GM21786 (cell line): ENCODE results near the gene NEK3.
A peak's percentile ranks its signal among the peaks of the same experiment; 100 is the strongest.
"Not testable (repeated sequence)": the region's sequence is repeated elsewhere in the genome, so short reads cannot be mapped to it uniquely, and the experiment has no call there.

Experiments
- ATAC-seq: cut with Tn5 transposase; IDR thresholded peaks from one replicate; pipeline ENCODE4 v1.9.1; 2021; ENCODE audit not compliant: unreplicated experiment

The NEK3 gene

GRCh38 chr13:52159159-52159982 lies at the start of gene NEK3:
Gene NEK3, minus strand, starts transcription at chr13:52159597. Its CDS starts 3,406 bp downstream, at chr13:52156191.
- peak; percentile 75 for ATAC-seq

DNA sequence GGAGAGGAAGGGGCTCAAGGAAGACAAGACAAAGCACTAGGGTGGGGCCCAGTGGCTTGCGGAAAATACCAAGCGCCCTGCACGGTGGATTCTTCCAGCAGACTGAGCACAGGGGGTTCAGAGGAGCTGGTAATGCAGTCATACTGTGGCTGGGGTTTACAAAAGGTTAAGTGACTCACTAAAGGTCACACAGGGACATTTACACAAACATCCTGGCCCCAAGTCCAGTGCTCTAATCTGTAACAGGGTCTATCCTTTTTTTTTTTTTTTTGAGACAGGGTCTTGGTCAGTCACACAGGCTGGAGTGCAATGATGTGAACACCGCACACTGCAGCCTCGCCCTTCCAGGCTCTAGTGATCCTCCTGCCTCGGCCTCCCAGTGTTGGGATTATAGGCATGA lies 49.0 kb upstream of the NEK3 start:
- not testable (repeated sequence) for ATAC-seq

DNA sequence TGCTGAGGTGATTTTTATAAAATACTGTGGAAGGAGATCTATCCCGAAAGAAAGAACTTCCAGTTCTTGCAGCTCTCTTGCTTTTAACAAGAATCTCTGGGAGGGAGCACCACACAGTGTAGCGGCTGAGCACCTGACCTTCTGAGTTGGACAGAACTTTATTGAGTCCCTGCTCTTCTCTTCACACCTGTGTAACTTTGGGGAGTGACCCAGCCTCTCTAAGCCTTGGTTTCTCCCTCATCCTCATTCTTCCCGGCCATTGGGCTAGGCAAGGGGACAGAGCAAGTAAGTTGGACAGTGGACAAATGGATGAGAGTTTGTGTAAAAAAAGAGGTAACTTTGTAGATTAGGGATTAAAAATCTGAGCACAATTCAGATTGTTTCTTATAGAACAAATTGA lies 48.5 kb upstream of the NEK3 start:
- not testable (repeated sequence) for ATAC-seq

DNA sequence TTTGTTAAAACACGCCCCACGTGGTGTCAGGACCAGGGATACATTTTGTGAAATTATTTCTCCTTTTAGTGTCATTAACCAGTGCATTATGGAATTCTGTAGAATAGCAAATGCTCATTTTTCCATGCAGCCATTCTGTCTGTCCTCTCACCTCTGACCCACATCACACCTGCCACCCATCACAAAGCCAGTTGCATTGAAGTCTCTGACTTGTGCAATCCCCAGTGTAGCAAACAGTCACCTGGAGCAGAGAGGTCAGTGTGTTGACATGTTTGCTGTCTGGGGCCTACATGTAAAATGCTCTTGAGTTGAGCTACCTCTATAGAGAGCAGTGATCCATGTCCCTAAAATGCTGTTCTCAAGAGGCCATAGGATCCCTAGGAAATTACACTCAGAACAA lies 47.9 kb upstream of the NEK3 start:
- ATAC-seq, result not testable (repeated sequence)

GRCh38 chr13:52204546-52204945 lies 45.1 kb upstream of the NEK3 start:
- not testable (repeated sequence) for ATAC-seq

DNA sequence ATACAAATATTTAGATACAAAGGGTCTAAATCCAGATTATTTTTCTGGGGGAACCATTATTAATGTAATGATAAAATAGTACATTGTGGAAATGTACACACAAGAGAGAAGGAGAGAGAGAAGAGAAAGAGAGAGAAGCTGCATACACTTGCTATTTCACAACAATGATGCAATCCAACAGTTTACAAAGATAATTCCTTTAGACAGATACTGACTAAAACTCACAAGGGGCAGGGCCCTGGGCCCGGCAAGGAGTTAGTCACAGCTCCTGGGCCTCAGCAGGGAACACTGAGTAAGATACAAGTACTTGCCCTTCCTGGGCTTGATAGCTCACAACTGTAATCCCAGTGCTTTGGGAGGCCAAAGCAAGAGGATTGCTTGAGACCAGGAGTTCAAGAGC lies 44.5 kb upstream of the NEK3 start:
- ATAC-seq, result not testable (repeated sequence)

GRCh38 chr13:52202506-52202905 lies 43.1 kb upstream of the NEK3 start:
- ATAC-seq, result not testable (repeated sequence)

GRCh38 chr13:52201439-52202193 lies 42.2 kb upstream of the NEK3 start:
- peak; percentile 63 for ATAC-seq

DNA sequence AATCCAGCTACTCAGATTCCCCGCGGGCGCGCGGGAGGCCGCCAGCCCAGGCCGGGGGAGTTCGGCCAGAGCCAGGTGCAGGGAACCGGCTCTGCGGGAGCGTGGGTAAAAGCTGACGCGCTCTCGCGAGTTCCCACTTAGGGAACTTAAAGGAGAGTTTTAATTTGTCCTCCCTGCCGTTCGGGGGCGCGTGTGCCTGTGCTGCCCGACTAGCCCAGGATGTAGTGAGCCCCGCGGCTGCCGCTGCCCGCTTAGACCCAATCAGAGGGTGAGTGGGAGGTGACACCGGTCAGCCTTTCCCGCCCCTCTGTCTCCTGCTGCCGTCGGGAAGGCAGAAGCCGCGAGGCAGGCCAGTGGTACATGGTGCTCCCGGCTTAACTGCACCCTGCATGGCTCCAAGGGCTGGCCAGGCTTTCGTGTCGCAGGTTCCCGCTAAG lies 36.0 kb upstream of the NEK3 start:
- ATAC-seq, result peak; percentile 41

DNA sequence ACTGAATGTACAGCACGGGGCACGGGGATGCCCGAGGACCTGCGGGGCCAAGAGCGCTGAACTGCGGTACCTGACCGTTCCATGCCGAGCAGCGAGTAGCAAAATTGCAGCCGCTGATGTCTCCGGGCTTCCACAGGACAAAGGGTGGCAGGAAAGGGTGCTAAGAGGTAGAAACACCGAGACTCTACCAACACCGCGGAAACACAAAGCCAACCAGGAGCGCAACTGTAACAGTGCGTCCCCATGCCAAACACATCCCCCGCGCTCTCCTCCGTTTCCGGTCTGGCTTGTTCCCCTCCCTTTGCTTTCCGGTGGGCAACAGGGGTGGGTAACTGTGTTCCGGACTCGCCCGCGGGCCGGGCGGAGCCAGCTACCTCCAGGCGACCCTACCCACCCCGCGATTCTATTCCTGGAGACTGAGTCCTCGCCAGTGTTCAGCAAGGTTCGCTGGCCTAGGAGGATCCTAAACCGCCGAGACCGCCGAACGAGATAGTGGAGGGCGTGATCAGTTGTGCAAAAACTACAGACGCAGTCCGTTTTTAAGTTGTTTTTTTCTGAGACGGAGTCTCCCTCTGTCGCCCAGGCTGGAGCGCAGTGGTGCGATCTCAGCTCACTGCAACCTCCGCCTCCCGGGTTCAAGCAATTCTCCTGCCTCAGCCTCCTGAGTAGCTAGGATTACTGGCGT lies 34.9 kb upstream of the NEK3 start:
- peak; percentile 78 for ATAC-seq

DNA sequence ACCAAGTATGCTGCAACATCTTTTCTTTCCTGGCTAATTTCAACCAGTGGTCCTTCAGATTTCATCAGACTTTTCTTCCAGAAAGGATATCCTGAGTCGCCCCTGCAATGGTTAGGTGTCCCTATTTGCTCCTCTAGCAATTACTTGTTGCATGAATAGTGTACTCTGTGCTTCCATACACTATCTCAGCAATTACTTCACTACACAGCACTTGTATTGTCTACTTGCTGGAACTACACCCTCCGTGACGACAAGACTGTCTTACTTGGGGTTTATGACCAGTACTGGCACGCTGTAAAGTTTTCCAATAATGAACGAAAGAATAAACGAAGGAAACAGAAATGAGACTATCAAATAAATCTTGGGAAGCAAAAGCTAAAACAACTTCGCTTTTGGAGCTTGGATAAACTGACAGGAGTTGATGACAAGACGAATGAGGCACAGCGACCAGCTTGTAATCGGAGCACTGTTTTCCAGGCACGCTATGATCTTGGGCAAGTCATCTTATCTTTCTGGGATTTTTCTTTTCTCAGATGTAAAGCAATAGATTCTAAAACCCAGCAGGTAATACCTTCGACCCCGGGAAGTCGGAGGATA lies 34.3 kb upstream of the NEK3 start:
- ATAC-seq, result peak; percentile 21

DNA sequence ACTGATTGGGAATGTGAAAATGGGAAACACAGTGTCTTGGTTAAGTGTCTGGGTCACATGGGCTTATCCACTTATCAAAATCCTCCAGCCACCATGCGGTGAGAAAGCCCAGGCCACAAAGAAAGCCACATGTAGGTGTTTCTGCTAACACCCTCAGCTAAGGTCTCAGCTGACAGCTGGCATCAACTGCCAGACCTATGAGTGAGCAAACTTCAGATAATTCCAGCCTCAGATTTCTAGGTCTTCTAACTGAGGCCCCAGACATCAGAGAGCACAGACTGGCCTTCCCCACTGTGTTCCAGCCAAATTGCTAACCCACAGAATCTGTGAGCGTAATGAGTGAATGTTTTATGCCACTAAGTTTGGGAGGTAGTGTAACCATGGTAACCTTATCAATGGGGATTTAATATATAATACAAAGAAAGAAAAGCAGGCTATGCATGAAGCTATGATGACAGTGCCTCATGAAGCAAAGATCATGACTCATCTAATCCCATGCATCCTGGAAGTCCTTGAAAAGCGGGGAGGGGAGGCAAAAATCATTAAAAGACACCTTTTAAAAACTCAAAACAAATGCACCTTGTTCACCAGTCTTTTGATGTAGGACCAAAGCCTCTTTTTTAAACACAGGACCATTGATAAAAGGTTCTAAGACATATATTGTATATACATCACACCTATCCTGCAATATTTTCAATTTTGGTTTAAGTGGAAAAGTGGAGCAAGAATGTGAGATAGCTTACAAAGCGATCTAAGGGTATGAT lies 28.2 kb upstream of the NEK3 start:
- ATAC-seq, result peak; percentile 68

DNA sequence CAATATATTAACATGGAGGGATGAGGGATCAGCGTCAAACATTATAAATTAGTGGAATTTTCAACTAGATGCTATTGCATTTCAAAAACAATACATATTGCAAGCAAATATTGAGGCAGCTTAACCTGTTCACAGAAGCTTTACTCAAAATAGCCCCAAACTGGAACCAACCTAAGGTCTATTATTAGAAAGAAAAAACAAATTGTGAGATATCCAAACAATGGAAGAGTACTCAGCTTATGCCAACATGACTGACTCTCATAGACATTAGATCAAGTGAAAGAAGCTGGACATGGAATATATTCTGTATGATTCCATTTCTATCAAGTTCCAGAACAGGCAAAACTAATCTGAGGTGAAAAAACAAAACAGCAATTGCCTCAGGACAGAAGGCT lies 27.6 kb upstream of the NEK3 start:
- ATAC-seq, result no peak

DNA sequence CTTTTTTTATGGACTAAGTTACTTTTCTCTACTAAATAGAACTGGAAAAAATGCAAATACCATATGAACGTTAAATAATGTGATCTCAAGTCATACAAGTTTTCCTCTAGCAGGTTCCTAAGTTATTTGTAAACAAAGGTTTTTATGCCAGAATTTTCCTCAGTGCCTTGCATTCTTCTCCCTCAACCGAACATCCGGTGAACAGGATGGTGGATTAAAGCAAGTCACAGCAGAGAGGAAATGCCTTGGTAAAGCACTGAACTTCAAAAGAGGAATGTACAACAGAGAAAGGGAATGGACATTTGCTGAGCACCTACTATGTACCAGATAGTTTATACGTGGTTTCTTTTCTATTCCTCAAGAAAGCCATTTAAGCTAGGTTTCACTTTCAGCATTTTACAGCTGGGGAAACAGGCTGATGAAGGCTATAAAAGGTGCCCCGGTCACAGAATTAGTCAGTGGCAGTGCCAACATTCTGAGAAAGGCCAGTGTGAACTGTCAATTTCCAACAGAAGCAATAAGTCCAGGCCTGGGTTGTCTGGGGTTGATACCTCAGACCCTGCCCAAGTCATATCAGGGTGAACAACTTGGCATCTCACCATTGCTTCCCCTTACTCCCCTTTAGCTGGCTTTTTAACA lies 22.0 kb upstream of the NEK3 start:
- ATAC-seq, result peak; percentile 84

DNA sequence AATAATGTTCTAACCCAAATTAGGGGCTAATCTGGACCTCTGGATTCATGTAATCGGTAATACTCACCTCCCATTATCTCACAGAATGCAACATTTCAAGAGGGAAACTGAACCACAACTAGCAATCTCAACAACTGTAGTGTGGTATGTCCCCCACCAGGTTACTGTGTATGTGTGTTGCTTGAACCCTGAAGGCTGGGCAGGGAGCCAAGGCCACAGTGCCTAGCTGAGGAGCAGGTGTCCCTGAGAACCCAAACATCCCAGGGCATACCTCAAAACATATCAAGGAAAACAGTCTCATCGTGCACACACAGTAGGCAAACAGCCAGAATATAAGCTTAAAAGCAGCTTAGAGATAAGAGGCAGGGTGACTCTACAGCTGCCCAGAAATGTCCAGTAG lies 20.5 kb upstream of the NEK3 start:
- ATAC-seq, result no peak

DNA sequence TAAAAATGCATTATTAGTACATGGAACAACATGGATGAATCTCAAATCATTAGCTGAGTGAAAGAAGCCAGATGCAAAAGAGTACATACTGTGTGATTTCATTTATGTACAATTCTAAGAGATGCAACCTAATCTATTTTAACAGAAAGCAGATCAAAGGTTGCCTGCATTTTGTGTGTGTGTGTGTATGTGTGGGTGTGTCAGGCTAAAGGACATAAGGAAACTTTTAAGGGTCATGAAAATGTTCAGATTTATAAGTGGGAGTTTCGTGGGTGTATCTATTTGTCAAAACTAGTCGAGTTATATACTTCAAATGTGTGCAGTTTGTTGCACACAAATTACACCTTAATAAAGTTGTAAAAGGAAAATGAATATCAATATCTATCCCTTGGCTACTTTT lies 17.9 kb upstream of the NEK3 start:
- no peak for ATAC-seq

DNA sequence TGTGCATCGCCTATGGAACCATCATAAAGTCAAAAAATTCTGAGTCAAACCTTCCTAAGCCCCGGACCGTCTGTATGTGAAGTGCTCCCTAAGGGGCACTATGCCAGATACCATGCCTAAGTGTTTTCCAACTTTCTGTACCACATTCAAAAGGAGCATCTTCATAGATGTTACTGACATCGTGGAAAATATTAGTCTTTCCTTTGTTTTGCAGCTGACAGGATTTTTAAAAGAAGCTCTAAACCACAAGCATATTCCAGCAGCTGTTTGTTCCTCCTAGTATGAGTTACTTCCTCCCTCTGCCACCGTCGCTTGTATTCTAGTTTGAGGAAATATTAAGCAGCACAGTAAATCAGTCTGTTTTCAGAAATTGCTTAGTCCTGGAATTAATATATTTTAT lies 14.6 kb upstream of the NEK3 start:
- ATAC-seq, result not testable (repeated sequence)

- ATAC-seq, result no peak
Observed at GRCh38 chr13:52173373-52173772, 14.0 kb upstream of the NEK3 start.

DNA sequence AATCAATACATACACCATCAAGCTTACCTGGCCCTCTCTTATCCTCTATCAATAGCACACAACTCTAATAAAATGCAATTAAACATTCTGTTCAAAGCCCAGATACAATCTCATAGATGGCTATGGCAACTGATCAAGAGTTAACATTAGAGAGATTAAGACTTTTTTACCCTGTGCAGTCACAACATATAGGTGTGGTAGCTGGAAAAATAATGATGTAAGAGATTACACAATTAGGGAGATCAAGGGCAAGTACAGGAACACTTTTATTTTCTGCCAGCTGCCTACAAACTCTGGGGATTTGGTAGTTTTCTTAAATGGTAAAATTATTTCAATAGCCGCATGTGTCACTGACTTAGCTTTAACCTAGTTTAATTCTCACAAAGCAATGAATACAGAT lies 12.3 kb upstream of the NEK3 start:
- ATAC-seq, result not testable (repeated sequence)

- ATAC-seq, result not testable (repeated sequence)
Observed at GRCh38 chr13:52170828-52171391, 11.5 kb upstream of the NEK3 start.
